ENCODE measurements around the gene ATP10A. TPM values are rescaled to one million over a fixed set of nuclear protein-coding genes. Genes with fewer than 3 reads are reported as not detected.

Gene ATP10A
- polyA plus RNA-seq, 1 donor from 2014 or later, result not detected

GRCh38 chr15:25701721-25702465 lies 161.2 kb downstream of the ATP10A start:
- no peak overlapping the region for H3K9ac ChIP-seq (ENCODE audit: low read length)
- H3K9me2 ChIP-seq (ENCODE audit: insufficient read depth, low read length), result no peaks in the 10 kb centered on the region
- H3K27ac ChIP-seq (ENCODE audit: low read length), result no peak overlapping the region
- no peaks in the 10 kb centered on the region for H3K9me3 ChIP-seq (ENCODE audit: low read length)
- no peak overlapping the region for H3K4me3 ChIP-seq (ENCODE audit: low read length)
- H3K27me3 ChIP-seq (ENCODE audit: insufficient read depth, low read depth, low read length), result no peaks in the 10 kb centered on the region
- H4K20me1 ChIP-seq (ENCODE audit: insufficient read depth), result no peaks in the 10 kb centered on the region
- no peaks in the 10 kb centered on the region for H3F3A ChIP-seq (ENCODE audit: insufficient read depth, low read length, poor library complexity, severe bottlenecking)
- no peak overlapping the region for H2AFZ ChIP-seq (ENCODE audit: low read depth, low read length)
- H3K79me2 ChIP-seq (replicated peaks; ENCODE audit: insufficient read depth, low read length), result no peaks in the 10 kb centered on the region
- H3K36me3 ChIP-seq (ENCODE audit: insufficient read depth, low read length), result no peaks in the 10 kb centered on the region
- H3K4me2 ChIP-seq (ENCODE audit: low read length), result no peak overlapping the region
- TF ChIP-seq TAF1 (IDR thresholded peaks at IDR 0.05; ENCODE audit: low read depth) (no peak), RAD21 (conservative IDR thresholded peaks at IDR 0.05) (no peak), REST (IDR thresholded peaks at IDR 0.05; ENCODE audit: borderline replicate concordance) (no peak), EZH2 (IDR thresholded peaks at IDR 0.05; ENCODE audit: borderline replicate concordance, insufficient read depth, low read length, poor library complexity, severe bottlenecking) (no peak), MXI1 (conservative IDR thresholded peaks at IDR 0.05; ENCODE audit: poor library complexity, severe bottlenecking) (no peak), CTCF (IDR thresholded peaks at IDR 0.05; ENCODE audit: poor library complexity, severe bottlenecking) (no peak), SMC3 (conservative IDR thresholded peaks at IDR 0.05; ENCODE audit: poor library complexity) (no peak), POLR2AphosphoS5 (IDR thresholded peaks at IDR 0.05) (no peak), EP300 (conservative IDR thresholded peaks at IDR 0.05; ENCODE audit: poor library complexity, severe bottlenecking) (no peak)

GRCh38 chr15:25700916-25701315 lies 162.2 kb downstream of the ATP10A start:
- Histone ChIP-seq H3K9me3 (ENCODE audit: low read length) (no peaks in the 10 kb centered on the region), H3K36me3 (ENCODE audit: insufficient read depth, low read length) (no peaks in the 10 kb centered on the region), H3K79me2 (replicated peaks; ENCODE audit: insufficient read depth, low read length) (no peaks in the 10 kb centered on the region), H4K20me1 (ENCODE audit: insufficient read depth) (no peaks in the 10 kb centered on the region), H3K4me2 (ENCODE audit: low read length) (no peak overlapping the region), H3K4me3 (ENCODE audit: low read length) (no peak overlapping the region), H3K27me3 (ENCODE audit: insufficient read depth, low read depth, low read length) (no peaks in the 10 kb centered on the region), H3F3A (ENCODE audit: insufficient read depth, low read length, poor library complexity, severe bottlenecking) (no peaks in the 10 kb centered on the region), H3K9ac (ENCODE audit: low read length) (no peak overlapping the region), H2AFZ (ENCODE audit: low read depth, low read length) (no peak overlapping the region), H3K9me2 (ENCODE audit: insufficient read depth, low read length) (no peaks in the 10 kb centered on the region), H3K27ac (ENCODE audit: low read length) (no peak overlapping the region)
- TF ChIP-seq SMC3 (conservative IDR thresholded peaks at IDR 0.05; ENCODE audit: poor library complexity) (no peak), RAD21 (conservative IDR thresholded peaks at IDR 0.05) (no peak), CTCF (IDR thresholded peaks at IDR 0.05; ENCODE audit: poor library complexity, severe bottlenecking) (no peak), MXI1 (conservative IDR thresholded peaks at IDR 0.05; ENCODE audit: poor library complexity, severe bottlenecking) (no peak), EP300 (conservative IDR thresholded peaks at IDR 0.05; ENCODE audit: poor library complexity, severe bottlenecking) (no peak), EZH2 (IDR thresholded peaks at IDR 0.05; ENCODE audit: borderline replicate concordance, insufficient read depth, low read length, poor library complexity, severe bottlenecking) (no peak), TAF1 (IDR thresholded peaks at IDR 0.05; ENCODE audit: low read depth) (no peak), REST (IDR thresholded peaks at IDR 0.05; ENCODE audit: borderline replicate concordance) (no peak), POLR2AphosphoS5 (IDR thresholded peaks at IDR 0.05) (no peak)

Data from neural cell (in vitro differentiated cells).